KOPT-K1 (cell line): Measurements from ENCODE around the gene GHR.

Experiments
- H3K27ac ChIP-seq: fragments of 200-600 bp; sonication (generic); 2 replicates; pipeline ENCODE4 v1.5.1; 2016; ENCODE audit warnings: antibody characterized with exemption, mild to moderate bottlenecking, low read depth, low read length; ENCODE audit not compliant: poor library complexity, severe bottlenecking
- H3K36me3 ChIP-seq: fragments of 200-600 bp; sonication (generic); 2 replicates; pipeline ENCODE4 v1.5.1; 2017; ENCODE audit warnings: antibody characterized with exemption, mild to moderate bottlenecking, low read length, moderate library complexity; ENCODE audit not compliant: insufficient read depth
- H3K9me3 ChIP-seq: fragments of 200-600 bp; sonication (generic); 2 replicates; pipeline ENCODE4 v1.5.1; 2017; ENCODE audit warnings: antibody characterized with exemption, low read length, mild to moderate bottlenecking; ENCODE audit not compliant: insufficient read depth, poor library complexity, severe bottlenecking

The GHR gene

DNA sequence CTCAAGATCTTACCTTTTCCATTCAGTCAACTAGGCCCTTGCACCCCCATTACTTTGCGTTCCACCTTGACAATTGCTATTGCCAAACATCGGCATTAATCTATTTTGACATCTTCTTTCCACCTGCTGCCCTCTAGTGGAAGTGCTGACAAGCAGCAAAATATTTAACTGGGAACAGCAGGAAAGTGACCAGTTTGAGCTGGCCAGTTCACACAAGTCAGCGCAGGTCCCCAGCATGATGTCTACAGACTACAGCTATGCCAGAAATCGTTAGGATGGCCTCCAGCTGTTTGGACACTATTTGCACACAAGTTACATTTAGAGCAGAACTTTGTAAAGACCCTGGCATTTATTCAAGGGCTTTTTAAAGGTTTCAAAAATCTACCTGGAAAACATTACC is 160.1 kb downstream of the GHR start:
- Histone ChIP-seq H3K27ac (no peak overlapping the region), H3K36me3 (no peaks in the 10 kb centered on the region), H3K9me3 (no peaks in the 10 kb centered on the region)

DNA sequence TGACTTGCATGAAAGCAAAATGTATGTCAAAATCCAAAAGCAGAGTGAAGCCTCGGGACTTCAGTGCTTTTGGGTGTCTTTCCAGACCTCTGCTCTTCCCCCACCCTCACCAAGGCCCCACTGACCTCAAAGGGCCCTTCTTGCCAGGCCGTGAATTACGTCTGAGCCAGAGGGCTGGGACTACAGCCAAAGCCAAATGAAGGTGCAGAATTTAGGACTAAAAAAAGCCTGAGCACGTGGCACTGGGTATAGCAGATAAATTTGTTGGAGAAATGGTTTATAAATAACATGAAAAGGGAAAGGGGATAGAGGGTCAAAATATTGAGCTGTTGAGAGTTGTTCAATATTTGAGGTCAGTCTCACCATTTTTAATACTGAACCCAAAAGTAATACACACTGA is 163.4 kb downstream of the GHR start:
- Histone ChIP-seq H3K27ac (no peak overlapping the region), H3K9me3 (no peaks in the 10 kb centered on the region)

GRCh38 chr5:42587096-42587723 is 164.0 kb downstream of the GHR start:
- H3K36me3 ChIP-seq = no peaks in the 10 kb centered on the region
- H3K27ac ChIP-seq = no peak overlapping the region
- no peaks in the 10 kb centered on the region for H3K9me3 ChIP-seq

More for the DNA sequence above, 163.4 kb downstream of the GHR start:
- no peaks in the 10 kb centered on the region for H3K36me3 ChIP-seq

DNA sequence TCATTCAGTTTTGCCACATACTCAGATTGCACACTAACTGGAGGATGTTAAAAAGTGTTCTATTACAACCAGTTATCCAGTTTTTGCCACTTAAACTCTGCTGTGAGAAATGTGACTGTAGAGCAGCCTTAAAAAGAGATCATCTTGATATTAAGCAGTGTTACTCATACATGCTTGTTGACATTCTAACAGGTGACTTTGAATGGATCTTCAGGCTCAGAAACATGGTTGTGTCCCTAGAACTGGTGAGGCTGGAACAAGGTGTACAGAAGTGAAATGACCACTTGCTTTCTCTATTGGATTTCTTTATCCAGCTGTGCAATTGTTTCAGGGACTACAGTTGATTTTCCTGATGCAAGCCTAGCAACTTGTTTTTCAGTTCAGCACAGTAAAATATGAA is 167.3 kb downstream of the GHR start:
- no peaks in the 10 kb centered on the region for H3K9me3 ChIP-seq
- no peaks in the 10 kb centered on the region for H3K36me3 ChIP-seq
- no peak overlapping the region for H3K27ac ChIP-seq

DNA sequence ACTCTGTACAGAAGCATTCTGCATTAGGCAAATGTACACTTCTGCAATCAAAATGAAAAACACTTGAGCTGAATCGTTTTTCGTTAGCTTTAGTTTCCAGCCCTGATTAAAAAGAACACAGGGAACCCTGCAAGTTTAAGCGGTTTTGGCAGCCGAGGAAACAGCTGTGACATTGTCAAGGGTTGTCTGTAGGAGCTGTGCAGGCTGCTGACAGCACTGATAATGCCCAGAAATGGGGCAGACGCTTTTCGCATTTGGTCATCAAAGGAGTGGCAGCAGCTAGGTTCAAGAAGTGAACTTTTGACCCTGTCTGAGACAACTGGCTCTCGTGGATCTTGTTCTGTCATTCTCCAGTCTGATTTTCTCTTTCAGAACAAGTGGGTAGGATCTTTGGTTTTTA is 167.8 kb downstream of the GHR start:
- H3K9me3 ChIP-seq = no peaks in the 10 kb centered on the region
- no peak overlapping the region for H3K27ac ChIP-seq
- no peaks in the 10 kb centered on the region for H3K36me3 ChIP-seq

DNA sequence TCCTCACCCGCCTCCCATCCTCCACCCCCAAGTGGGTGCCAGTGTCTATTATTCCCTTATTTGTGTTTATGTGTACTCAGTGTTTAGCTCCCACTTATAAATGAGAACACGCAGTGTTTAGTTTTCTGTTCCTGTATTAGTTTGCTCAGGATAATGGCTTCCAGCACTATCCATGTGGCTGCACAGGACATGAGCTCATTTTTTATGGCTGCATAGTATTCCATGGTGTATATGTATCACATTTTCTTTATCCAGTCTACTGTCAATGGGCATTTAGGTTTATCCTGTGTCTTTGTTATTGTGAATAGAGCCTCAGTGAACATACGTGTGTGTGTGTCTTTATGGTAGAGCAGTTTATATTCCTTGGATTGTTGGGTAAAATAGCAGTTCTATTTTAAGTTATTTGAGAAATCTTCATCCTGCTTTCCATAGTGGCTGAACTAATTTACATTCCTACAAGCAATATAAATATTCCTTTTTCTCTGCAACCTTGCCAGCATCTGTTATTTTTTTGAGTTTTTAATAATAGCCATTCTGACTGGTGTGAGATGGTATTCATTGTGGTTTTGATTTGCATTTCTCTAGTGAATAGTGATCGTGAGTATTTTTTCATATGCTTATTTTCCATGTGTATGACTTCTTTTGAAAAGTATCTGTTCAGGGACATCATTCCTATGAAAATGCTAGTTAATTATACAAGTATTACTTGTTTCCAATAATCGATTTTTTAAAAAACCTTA is 169.3 kb downstream of the GHR start:
- Histone ChIP-seq H3K27ac (no peak overlapping the region), H3K9me3 (no peaks in the 10 kb centered on the region), H3K36me3 (no peaks in the 10 kb centered on the region)

DNA sequence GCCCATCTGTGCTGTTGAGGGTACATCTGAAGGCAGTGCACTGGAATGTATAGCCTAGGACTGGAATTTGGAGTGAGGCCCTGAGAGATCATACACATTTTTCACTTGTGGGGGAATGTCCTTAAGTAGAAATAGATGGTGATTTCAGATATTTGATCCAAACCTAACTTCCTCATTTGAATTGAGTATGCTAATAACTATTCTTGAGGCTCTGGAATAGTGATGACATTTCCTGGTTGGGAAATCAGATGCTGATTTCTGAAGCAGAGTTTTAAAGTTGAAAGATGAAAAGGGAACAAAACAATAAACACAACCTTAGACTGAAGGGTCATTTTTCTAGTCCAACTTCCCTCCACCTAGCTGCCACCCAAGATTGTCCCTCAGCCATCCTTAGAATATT is 170.4 kb downstream of the GHR start:
- Histone ChIP-seq H3K27ac (no peak overlapping the region), H3K36me3 (no peaks in the 10 kb centered on the region)

GRCh38 chr5:42595597-42595996 is 172.4 kb downstream of the GHR start:
- no peak overlapping the region for H3K27ac ChIP-seq
- H3K36me3 ChIP-seq = no peaks in the 10 kb centered on the region
- H3K9me3 ChIP-seq = no peaks in the 10 kb centered on the region

More for the DNA sequence above, 170.4 kb downstream of the GHR start:
- no peaks in the 10 kb centered on the region for H3K9me3 ChIP-seq

GRCh38 chr5:42596817-42597216 is 173.6 kb downstream of the GHR start:
- Histone ChIP-seq H3K36me3 (no peaks in the 10 kb centered on the region), H3K27ac (no peak overlapping the region), H3K9me3 (no peaks in the 10 kb centered on the region)

DNA sequence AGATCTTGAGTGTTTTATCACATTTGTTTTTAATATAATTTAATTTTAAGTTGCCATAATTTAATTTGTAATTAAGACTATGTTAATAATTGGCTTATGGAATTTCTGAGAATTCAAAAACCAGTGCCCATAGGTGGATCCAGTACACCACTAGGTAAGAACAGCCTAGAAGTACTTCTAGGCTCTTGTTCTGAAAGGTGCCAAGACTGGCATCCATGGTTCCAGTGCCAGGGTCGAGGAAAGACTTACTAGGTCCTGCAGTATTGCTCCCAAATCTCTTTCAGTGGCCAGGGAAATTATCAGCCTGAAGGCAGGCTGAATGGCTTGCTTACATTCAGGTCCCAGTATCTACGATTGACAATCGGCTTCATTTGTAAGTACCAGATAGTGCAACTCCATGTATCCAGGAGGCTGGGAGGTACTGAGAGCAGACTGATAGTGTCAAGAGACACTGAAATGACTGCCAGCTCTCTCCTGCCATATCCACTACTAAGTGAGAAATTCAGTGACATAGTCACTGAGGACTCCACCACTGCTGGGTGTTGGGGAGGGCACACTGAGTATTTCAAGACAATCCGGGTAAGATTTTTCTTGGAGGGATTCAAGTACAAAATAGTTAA is 174.2 kb downstream of the GHR start:
- no peaks in the 10 kb centered on the region for H3K9me3 ChIP-seq
- H3K27ac ChIP-seq = no peak overlapping the region
- H3K36me3 ChIP-seq = no peaks in the 10 kb centered on the region

GRCh38 chr5:42598311-42598710 is 175.1 kb downstream of the GHR start:
- Histone ChIP-seq H3K9me3 (no peaks in the 10 kb centered on the region), H3K36me3 (no peaks in the 10 kb centered on the region), H3K27ac (no peak overlapping the region)

- Histone ChIP-seq H3K27ac (no peak overlapping the region), H3K36me3 (no peaks in the 10 kb centered on the region), H3K9me3 (no peaks in the 10 kb centered on the region)
Measured at GRCh38 chr5:42599106-42599505, 175.9 kb downstream of the GHR start.

DNA sequence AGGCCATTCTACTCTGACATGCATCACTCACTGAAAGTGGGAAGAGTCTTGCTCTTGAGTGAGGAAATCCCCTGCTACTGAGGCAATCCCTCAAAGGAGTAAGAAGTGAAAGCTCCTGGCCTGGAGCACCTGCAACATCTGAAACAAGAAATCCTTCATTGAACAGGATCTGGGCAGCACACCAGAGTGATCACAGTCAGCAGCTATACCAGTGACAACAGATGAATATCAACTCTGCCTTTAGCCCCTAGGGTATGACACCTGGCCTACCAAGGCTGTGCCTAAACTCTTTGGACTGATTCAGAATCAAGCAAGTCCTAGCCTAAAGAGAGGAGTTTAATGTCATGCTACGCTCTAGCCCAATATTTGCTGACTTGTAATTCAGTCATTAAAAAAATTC is 177.2 kb downstream of the GHR start:
- Histone ChIP-seq H3K36me3 (no peaks in the 10 kb centered on the region), H3K27ac (no peak overlapping the region), H3K9me3 (no peaks in the 10 kb centered on the region)

- Histone ChIP-seq H3K27ac (no peak overlapping the region), H3K9me3 (no peaks in the 10 kb centered on the region)
Measured at GRCh38 chr5:42604171-42604711, 181.0 kb downstream of the GHR start.

DNA sequence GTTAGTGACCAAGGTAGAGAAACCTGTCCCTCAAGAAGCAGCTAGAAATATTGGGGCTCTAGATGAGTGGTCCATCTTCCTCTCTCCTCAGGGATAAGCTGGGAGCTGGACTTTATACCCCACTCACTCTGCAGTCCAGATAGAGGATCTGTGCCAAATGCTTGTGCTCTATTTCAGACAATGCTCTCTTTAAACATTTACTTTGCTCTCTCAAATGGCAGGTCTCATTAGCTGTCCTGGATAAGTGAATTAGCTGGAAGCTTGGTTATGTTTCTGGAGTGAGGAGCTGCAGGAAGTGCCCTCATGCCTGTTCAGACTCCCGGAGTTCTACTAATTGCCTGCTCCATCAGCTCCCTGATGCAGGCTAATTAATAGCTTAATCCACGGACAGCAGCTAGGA is 182.3 kb downstream of the GHR start:
- Histone ChIP-seq H3K27ac (no peak overlapping the region), H3K9me3 (no peaks in the 10 kb centered on the region), H3K36me3 (no peaks in the 10 kb centered on the region)

More at GRCh38 chr5:42604171-42604711, 181.0 kb downstream of the GHR start:
- H3K36me3 ChIP-seq = no peaks in the 10 kb centered on the region
